IMR-90 (cell line): ENCODE data around the gene ACP4. TPM values are rescaled to one million over a fixed set of nuclear protein-coding genes. Genes with fewer than 3 reads are reported as not detected.

Source experiments
- ATAC-seq: fragments of 200-7000 bp; cut with Tn5 transposase; 2 replicates; pipeline ENCODE4 v1.9.1; 2020; ENCODE audit warnings: low read depth, mild to moderate bottlenecking, moderate library complexity
- BruUV-seq: library from RNA; stranded (reverse); fragments of 400-500 nt; replicated peaks from 2 replicates; lab custom pipeline; 2021; lab: Mats Ljungman, UMichigan
- CTCF ChIA-PET: fragments of 300-600 bp; formaldehyde crosslinking; extraction: SDS; loops from one replicate; lab custom pipeline; 2021; ENCODE audit warnings: antibody characterized with exemption; lab: Yijun Ruan, JAX
- POLR2A ChIA-PET: fragments of 300-600 bp; sonication (Branson Sonifier 250); formaldehyde crosslinking; loops from one replicate; lab custom pipeline; 2022; ENCODE audit warnings: antibody characterized with exemption; ENCODE audit not compliant: unreplicated experiment; lab: Charles Lee
- DNase-seq: peaks from one replicate; pipeline ENCODE4 v3.0.0; 2013
- H2AFZ ChIP-seq: replicated peaks from 2 replicates; pipeline ENCODE3; 2013; ENCODE audit warnings: low read length, mild to moderate bottlenecking; ENCODE audit not compliant: poor library complexity
- H2AK5ac ChIP-seq: 2 replicates; pipeline ENCODE4 v1.6.1; 2013; ENCODE audit warnings: low read depth, low read length, inconsistent platforms
- H2AK9ac ChIP-seq: replicated peaks from 2 replicates; pipeline ENCODE3; 2013; ENCODE audit warnings: mild to moderate bottlenecking, low read depth, low read length, moderate library complexity; ENCODE audit not compliant: poor library complexity
- H2BK120ac ChIP-seq: 2 replicates; pipeline ENCODE4 v1.6.1; 2013; ENCODE audit warnings: low read depth, low read length, inconsistent platforms
- H2BK15ac ChIP-seq: 3 replicates; pipeline ENCODE4 v1.6.1; 2013; ENCODE audit warnings: low read depth, low read length, inconsistent platforms
- H2BK20ac ChIP-seq: 2 replicates; pipeline ENCODE4 v1.6.1; 2013; ENCODE audit warnings: low read depth, mild to moderate bottlenecking, inconsistent platforms, low read length, moderate library complexity
- H2BK5ac ChIP-seq: 2 replicates; pipeline ENCODE4 v1.6.1; 2013; ENCODE audit warnings: mild to moderate bottlenecking, low read depth, low read length, inconsistent platforms; ENCODE audit not compliant: poor library complexity, severe bottlenecking
- H3K14ac ChIP-seq: replicated peaks from 2 replicates; pipeline ENCODE4 v1.6.1; 2013; ENCODE audit warnings: low read depth, low read length, inconsistent platforms
- H3K18ac ChIP-seq: 2 replicates; pipeline ENCODE4 v1.6.1; 2013; ENCODE audit warnings: low read depth, low read length, control low read depth
- H3K23ac ChIP-seq: 2 replicates; pipeline ENCODE4 v1.6.1; 2013; ENCODE audit warnings: low read depth, low read length, inconsistent platforms
- H3K27ac ChIP-seq: 2 replicates; pipeline ENCODE4 v1.5.1; 2013; ENCODE audit warnings: mild to moderate bottlenecking, control low read depth, low read length; ENCODE audit not compliant: insufficient read depth
- H3K27me3 ChIP-seq: 2 replicates; pipeline ENCODE4 v1.6.1; 2013; ENCODE audit warnings: low read length; ENCODE audit not compliant: control insufficient read depth, insufficient read depth
- H3K36me3 ChIP-seq: 2 replicates; pipeline ENCODE4 v1.6.1; 2013; ENCODE audit warnings: low read length, mixed read lengths; ENCODE audit not compliant: control insufficient read depth, insufficient read depth
- H3K4ac ChIP-seq: 2 replicates; pipeline ENCODE4 v1.6.1; 2013; ENCODE audit warnings: low read depth, low read length, inconsistent platforms
- H3K4me1 ChIP-seq: 2 replicates; pipeline ENCODE4 v1.6.1; 2013; ENCODE audit warnings: low read length, mixed read lengths; ENCODE audit not compliant: control insufficient read depth, insufficient read depth
- H3K4me2 ChIP-seq: 2 replicates; pipeline ENCODE4 v1.6.1; 2013; ENCODE audit warnings: low read depth, mild to moderate bottlenecking, control low read depth, low read length, moderate library complexity
- H3K4me3 ChIP-seq: 2 replicates; pipeline ENCODE4 v1.5.1; 2013; ENCODE audit warnings: low read depth, mild to moderate bottlenecking, control low read depth, low read length, moderate library complexity; ENCODE audit not compliant: insufficient read depth
- H3K56ac ChIP-seq: 2 replicates; pipeline ENCODE4 v1.6.1; 2013; ENCODE audit warnings: low read length, inconsistent platforms; ENCODE audit not compliant: insufficient read depth; ENCODE audit errors: extremely low read depth
- H3K79me1 ChIP-seq, 2 experiments: 2 replicates each; pipeline ENCODE4 v1.6.1; 2013; ENCODE audit warnings: low read length in 2 of 2, inconsistent platforms in 1 of 2, low read depth in 1 of 2
- H3K9ac ChIP-seq: 2 replicates; pipeline ENCODE4 v1.6.1; 2013; ENCODE audit warnings: low read depth, low read length, control low read depth
- H3K9me1 ChIP-seq: 2 replicates; pipeline ENCODE4 v1.6.1; 2013; ENCODE audit warnings: low read length, inconsistent platforms; ENCODE audit not compliant: insufficient read depth
- H3K9me3 ChIP-seq: 2 replicates; pipeline ENCODE4 v1.6.1; 2013; ENCODE audit warnings: low read length; ENCODE audit not compliant: control insufficient read depth, insufficient read depth
- H4K20me1 ChIP-seq: 2 replicates; pipeline ENCODE4 v1.6.1; 2013; ENCODE audit warnings: low read length, inconsistent platforms; ENCODE audit not compliant: insufficient read depth
- H4K5ac ChIP-seq: 2 replicates; pipeline ENCODE4 v1.6.1; 2013; ENCODE audit warnings: mild to moderate bottlenecking, low read depth, low read length, control low read depth
- H4K8ac ChIP-seq, 2 experiments: 2 replicates each; pipeline ENCODE4 v1.6.1; 2013; ENCODE audit warnings: low read depth in 2 of 2, low read length in 2 of 2, control low read depth in 1 of 2, inconsistent platforms in 1 of 2
- H4K91ac ChIP-seq: 2 replicates; pipeline ENCODE4 v1.6.1; 2013; ENCODE audit warnings: low read depth, low read length, inconsistent platforms; ENCODE audit not compliant: insufficient read depth
- CEBPB ChIP-seq: IDR thresholded peaks from 2 replicates; pipeline ENCODE4 v1.6.1; 2012; ENCODE audit warnings: low read depth, low read length, improper control_type of control experiment
- CHD1 ChIP-seq: IDR thresholded peaks from 2 replicates; pipeline ENCODE4 v1.6.1; 2012; ENCODE audit warnings: low read depth, low read length, improper control_type of control experiment
- FOS ChIP-seq: fragments of 150-350 bp; IDR thresholded peaks from 2 replicates; pipeline ENCODE4 v1.6.1; 2016; ENCODE audit warnings: low read depth, low read length
- MAZ ChIP-seq: IDR thresholded peaks from 2 replicates; pipeline ENCODE4 v1.6.1; 2012; ENCODE audit warnings: low read depth, mild to moderate bottlenecking, low read length, improper control_type of control experiment, moderate library complexity, borderline replicate concordance
- NFE2L2 ChIP-seq: fragments of 150-350 bp; IDR thresholded peaks from 2 replicates; pipeline ENCODE4 v1.6.1; 2016; ENCODE audit warnings: low read depth, mild to moderate bottlenecking, low read length
- POLR2A ChIP-seq: IDR thresholded peaks from 2 replicates; pipeline ENCODE4 v1.6.1; 2012; ENCODE audit warnings: mild to moderate bottlenecking, low read depth, low read length
- WGBS, 2 experiments: methylation state at CpG; one replicate each; pipeline versions ENCODE4 v1.1.5 to v1.1.7; 2013; ENCODE audit warnings: missing lambda C conversion rate in 2 of 2; ENCODE audit not compliant: insufficient read length in 1 of 2; ENCODE audit errors: extremely low coverage in 2 of 2; 5-methylcytosine and 5-hydroxymethylcytosine counted together
- dilution Hi-C: fragments of 300-500 bp; cut with HindIII; formaldehyde crosslinking; loops from one replicate; pipeline ENCODE4 v1.14.3; 2018; ENCODE audit warnings: low sequenced_read_pairs; ENCODE audit not compliant: unreplicated experiment
- in situ Hi-C: fragments of 300-500 bp; cut with MboI; formaldehyde crosslinking; loops from 3 replicates; pipeline ENCODE4 v1.14.3; 2019; ENCODE audit warnings: low sequenced_read_pairs, inconsistent platforms, mixed read lengths
- intact Hi-C: fragments of 100-400 bp; cut with micrococcal nuclease; formaldehyde crosslinking; loops from 2 replicates; pipeline ENCODE4 v1.10.0; 2022
- polyA plus RNA-seq, 3 experiments: library from polyadenylated mRNA; depleted of rRNA; stranded (reverse); fragments of >200 nt; gene quantifications; 2 replicates each; pipeline ENCODE4 v1.2.3, GENCODE V29; 2012; ENCODE audit warnings: low replicate concordance in 1 of 3
- total RNA-seq: library from RNA; depleted of rRNA; stranded (reverse); fragments of >200 nt; gene quantifications from 2 replicates; pipeline ENCODE4 v1.2.3, GENCODE V29; 2012
- TF ChIP-seq, protein P1 (sequence below): conservative IDR thresholded peaks from 2 replicates; pipeline ENCODE4 v1.5.1; 2012; ENCODE audit warnings: mild to moderate bottlenecking, low read depth, low read length, improper control_type of control experiment

ACP4 gene
- total and polyA plus RNA-seq, 2 of the 4 experiments (the other 2 are of a cell fraction) = not detected

- no peak overlapping the region for H3K27ac ChIP-seq
- no peak overlapping the region for H4K91ac ChIP-seq
- ChIA-PET CTCF (interaction anchor here (0.7 kb wide), 1 partner anchor 195 kb away, joined by 5 read pairs; no protein-coding TSS in a partner anchor), POLR2A (no interaction called here)
- H3K23ac ChIP-seq = no peak overlapping the region
- H4K5ac ChIP-seq = no peak overlapping the region
- H2AFZ ChIP-seq = no peak overlapping the region
- no peak overlapping the region for H3K18ac ChIP-seq
- in situ Hi-C loops = no loop called here
- H3K4me2 ChIP-seq = no peak overlapping the region
- ATAC-seq (no peak), DNase-seq (no peak)
- H3K79me1 ChIP-seq = no peaks in the 10 kb centered on the region
- H2AK5ac ChIP-seq = no peak overlapping the region
- no peak overlapping the region for H3K4me3 ChIP-seq
- no peak overlapping the region for H3K56ac ChIP-seq
- H3K9ac ChIP-seq = no peak overlapping the region
- H3K4ac ChIP-seq = no peak overlapping the region
- H2BK15ac ChIP-seq = no peak overlapping the region
- no TSS peak for BruUV-seq
- WGBS, 2 experiments = no CpG with 5 or more reads among the region's 6 CpGs
- no peaks in the 10 kb centered on the region for H3K9me3 ChIP-seq
- no peaks in the 10 kb centered on the region for H3K4me1 ChIP-seq
- H3K27me3 ChIP-seq = peaks cover 13% of the 10 kb centered on the region
- intact Hi-C loops = no loop called here
- H4K8ac ChIP-seq = no peak overlapping the region
- H2AK9ac ChIP-seq = no peak overlapping the region
- H3K9me1 ChIP-seq = no peaks in the 10 kb centered on the region
- no peak overlapping the region for H2BK120ac ChIP-seq
- no peak overlapping the region for H2BK5ac ChIP-seq
- TF ChIP-seq CEBPB (no peak), FOS (no peak), MAZ (no peak), NFE2L2 (no peak), POLR2A (no peak), CHD1 (no peak)
- TF ChIP-seq, protein P1, sequence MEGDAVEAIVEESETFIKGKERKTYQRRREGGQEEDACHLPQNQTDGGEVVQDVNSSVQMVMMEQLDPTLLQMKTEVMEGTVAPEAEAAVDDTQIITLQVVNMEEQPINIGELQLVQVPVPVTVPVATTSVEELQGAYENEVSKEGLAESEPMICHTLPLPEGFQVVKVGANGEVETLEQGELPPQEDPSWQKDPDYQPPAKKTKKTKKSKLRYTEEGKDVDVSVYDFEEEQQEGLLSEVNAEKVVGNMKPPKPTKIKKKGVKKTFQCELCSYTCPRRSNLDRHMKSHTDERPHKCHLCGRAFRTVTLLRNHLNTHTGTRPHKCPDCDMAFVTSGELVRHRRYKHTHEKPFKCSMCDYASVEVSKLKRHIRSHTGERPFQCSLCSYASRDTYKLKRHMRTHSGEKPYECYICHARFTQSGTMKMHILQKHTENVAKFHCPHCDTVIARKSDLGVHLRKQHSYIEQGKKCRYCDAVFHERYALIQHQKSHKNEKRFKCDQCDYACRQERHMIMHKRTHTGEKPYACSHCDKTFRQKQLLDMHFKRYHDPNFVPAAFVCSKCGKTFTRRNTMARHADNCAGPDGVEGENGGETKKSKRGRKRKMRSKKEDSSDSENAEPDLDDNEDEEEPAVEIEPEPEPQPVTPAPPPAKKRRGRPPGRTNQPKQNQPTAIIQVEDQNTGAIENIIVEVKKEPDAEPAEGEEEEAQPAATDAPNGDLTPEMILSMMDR = no peak
- no peaks in the 10 kb centered on the region for H4K20me1 ChIP-seq
- no peak overlapping the region for H3K14ac ChIP-seq
- dilution Hi-C loops = no loop called here
- no peaks in the 10 kb centered on the region for H3K36me3 ChIP-seq
- H2BK20ac ChIP-seq = no peak overlapping the region
Measured at GRCh38 chr19:50743537-50743936, 46.7 kb upstream of the ACP4 start.
